ENCODE data around the gene TNK1. TPM values are rescaled to one million over a fixed set of nuclear protein-coding genes. Genes with fewer than 3 reads are reported as not detected.
"Not testable (repeated sequence)": the region's sequence is repeated elsewhere in the genome, so short reads cannot be mapped to it uniquely, and the experiment has no call there.

Gene TNK1
- total RNA-seq, 1 experiment from 2014 or later: 7.0 TPM

DNA sequence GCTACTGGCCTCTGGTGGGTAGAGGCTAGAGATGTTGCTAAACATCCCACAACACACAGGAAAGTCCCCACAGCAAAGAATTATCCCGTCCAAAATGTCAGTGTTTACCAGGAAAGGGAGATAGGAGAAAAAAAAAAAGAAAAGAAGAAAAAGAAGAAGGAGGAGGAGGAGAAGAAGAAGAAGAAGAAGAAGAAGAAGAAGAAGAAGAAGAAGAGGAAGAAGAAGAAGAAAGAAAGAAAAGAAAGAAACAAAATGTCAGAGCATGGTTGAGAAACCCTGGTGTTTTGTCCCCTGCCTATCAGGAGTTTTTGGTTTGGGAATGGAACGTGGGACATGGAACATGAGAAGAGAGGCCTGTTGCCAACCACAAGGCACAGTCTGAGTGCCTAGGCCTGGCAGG lies 23.5 kb upstream of the TNK1 start:
- DNase-seq: no peak
- no peaks in the 10 kb centered on the region for H3K9me3 Mint-ChIP-seq (ENCODE audit: low read depth, unreplicated experiment)
- no peaks in the 10 kb centered on the region for H3K27me3 Mint-ChIP-seq (ENCODE audit: unreplicated experiment)
- CTCF ChIA-PET: no interaction called here
- H3K27ac Mint-ChIP-seq (ENCODE audit: unreplicated experiment): no peak overlapping the region
- H3K4me1 Mint-ChIP-seq (ENCODE audit: low read depth, unreplicated experiment): peaks cover 18% of the 10 kb centered on the region
- BruUV-seq (replicated peaks): no TSS peak
- H3K4me3 Mint-ChIP-seq (ENCODE audit: low read depth, unreplicated experiment): no peak overlapping the region
- intact Hi-C loops (cut with micrococcal nuclease; ENCODE audit: unreplicated experiment): loop anchor here (5.0 to 10.0 kb wide), 2 partner anchors 205 to 327 kb away; partner anchors contain the start of genes SENP3, TP53 and WRAP53
- TF ChIP-seq CTCF (IDR thresholded peaks at IDR 0.05; ENCODE audit: unreplicated experiment): no peak
- H3K36me3 Mint-ChIP-seq (ENCODE audit: insufficient read depth, unreplicated experiment): peaks cover 9% of the 10 kb centered on the region

DNA sequence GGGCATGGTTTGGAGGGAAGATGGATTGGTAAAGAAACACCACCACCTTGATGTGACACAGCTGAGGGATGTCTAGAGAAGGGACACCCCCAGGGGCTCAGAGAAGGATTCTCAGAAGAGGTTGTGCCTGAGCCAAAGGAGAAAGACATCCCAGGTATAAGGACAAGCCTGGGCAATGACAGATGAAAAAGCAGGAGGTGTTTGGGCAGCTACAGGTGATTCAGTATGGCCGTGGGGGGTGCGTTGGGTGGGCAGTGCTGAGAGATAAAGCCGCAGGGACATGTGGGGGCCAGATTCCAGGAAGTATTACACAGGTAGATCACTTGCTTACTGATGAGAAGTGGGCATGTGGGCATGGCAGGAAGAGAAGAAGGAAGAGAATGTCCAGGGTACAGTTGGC lies 19.0 kb upstream of the TNK1 start:
- Mint-ChIP-seq H3K4me3 (ENCODE audit: low read depth, unreplicated experiment) (no peak overlapping the region), H3K9me3 (ENCODE audit: low read depth, unreplicated experiment) (no peaks in the 10 kb centered on the region), H3K4me1 (ENCODE audit: low read depth, unreplicated experiment) (no peaks in the 10 kb centered on the region), H3K27me3 (ENCODE audit: unreplicated experiment) (no peaks in the 10 kb centered on the region), H3K36me3 (ENCODE audit: insufficient read depth, unreplicated experiment) (no peaks in the 10 kb centered on the region), H3K27ac (ENCODE audit: unreplicated experiment) (no peak overlapping the region)
- intact Hi-C loops (cut with micrococcal nuclease; ENCODE audit: unreplicated experiment): no loop called here
- CTCF ChIA-PET: no interaction called here
- no peak for DNase-seq
- no peak for TF ChIP-seq CTCF (IDR thresholded peaks at IDR 0.05; ENCODE audit: unreplicated experiment)
- no TSS peak for BruUV-seq (replicated peaks)

- no TSS peak for BruUV-seq (replicated peaks)
- H3K36me3 Mint-ChIP-seq (ENCODE audit: insufficient read depth, unreplicated experiment): no peaks in the 10 kb centered on the region
- no peak overlapping the region for H3K4me3 Mint-ChIP-seq (ENCODE audit: low read depth, unreplicated experiment)
- TF ChIP-seq CTCF (IDR thresholded peaks at IDR 0.05; ENCODE audit: unreplicated experiment): no peak
- no peak for DNase-seq
- intact Hi-C loops (cut with micrococcal nuclease; ENCODE audit: unreplicated experiment): no loop called here
- no peaks in the 10 kb centered on the region for H3K9me3 Mint-ChIP-seq (ENCODE audit: low read depth, unreplicated experiment)
- H3K27me3 Mint-ChIP-seq (ENCODE audit: unreplicated experiment): no peaks in the 10 kb centered on the region
- CTCF ChIA-PET: interaction anchor here (0.7 kb wide), 1 partner anchor 93 kb away, joined by 6 read pairs; no protein-coding TSS in a partner anchor
- H3K4me1 Mint-ChIP-seq (ENCODE audit: low read depth, unreplicated experiment): no peaks in the 10 kb centered on the region
- no peak overlapping the region for H3K27ac Mint-ChIP-seq (ENCODE audit: unreplicated experiment)
Observed at GRCh38 chr17:7363311-7363710, 17.6 kb upstream of the TNK1 start.

- H3K27ac Mint-ChIP-seq (ENCODE audit: unreplicated experiment); H3K36me3 Mint-ChIP-seq (ENCODE audit: insufficient read depth, unreplicated experiment); H3K4me1 Mint-ChIP-seq (ENCODE audit: low read depth, unreplicated experiment); DNase-seq; BruUV-seq (replicated peaks); intact Hi-C loops (cut with micrococcal nuclease; ENCODE audit: unreplicated experiment); H3K9me3 Mint-ChIP-seq (ENCODE audit: low read depth, unreplicated experiment); H3K4me3 Mint-ChIP-seq (ENCODE audit: low read depth, unreplicated experiment): not testable (repeated sequence)
- CTCF ChIA-PET: interaction anchor here (0.6 kb wide), 1 partner anchor 69 kb away, joined by 3 read pairs; no protein-coding TSS in a partner anchor
- H3K27me3 Mint-ChIP-seq (ENCODE audit: unreplicated experiment): peaks cover 13% of the 10 kb centered on the region
Observed at GRCh38 chr17:7365963-7366362, 14.9 kb upstream of the TNK1 start.

DNA sequence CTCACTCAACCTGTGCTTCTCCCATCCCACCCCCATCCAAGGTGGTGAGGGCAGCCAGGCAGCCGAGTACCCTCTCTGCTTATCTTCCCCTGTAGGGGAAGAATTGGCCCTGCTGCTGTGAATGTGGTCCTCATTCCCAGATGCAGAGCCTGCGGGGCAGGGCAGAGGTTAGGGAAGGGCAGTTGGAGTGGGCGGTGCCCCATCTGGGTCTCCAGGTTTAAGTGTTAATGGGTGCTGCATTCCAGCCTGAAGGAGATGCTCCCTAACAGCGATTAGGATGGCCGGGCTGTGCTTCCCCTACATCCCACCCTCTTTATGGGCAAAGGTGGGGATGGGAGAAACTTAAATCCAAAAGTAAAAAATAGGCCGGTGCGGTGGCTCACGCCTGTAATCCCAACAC lies 13.8 kb upstream of the TNK1 start:
- Mint-ChIP-seq H3K4me1 (ENCODE audit: low read depth, unreplicated experiment) (no peaks in the 10 kb centered on the region), H3K36me3 (ENCODE audit: insufficient read depth, unreplicated experiment) (no peaks in the 10 kb centered on the region), H3K27me3 (ENCODE audit: unreplicated experiment) (peaks cover 13% of the 10 kb centered on the region), H3K4me3 (ENCODE audit: low read depth, unreplicated experiment) (no peak overlapping the region), H3K27ac (ENCODE audit: unreplicated experiment) (no peak overlapping the region), H3K9me3 (ENCODE audit: low read depth, unreplicated experiment) (no peaks in the 10 kb centered on the region)
- no peak for DNase-seq
- CTCF ChIA-PET: no interaction called here
- intact Hi-C loops (cut with micrococcal nuclease; ENCODE audit: unreplicated experiment): no loop called here
- TF ChIP-seq CTCF (IDR thresholded peaks at IDR 0.05; ENCODE audit: unreplicated experiment): no peak
- BruUV-seq (replicated peaks): no TSS peak

Data from Calu3 (cell line).